ENCODE data around the gene KLHL17.

Gene KLHL17

DNA sequence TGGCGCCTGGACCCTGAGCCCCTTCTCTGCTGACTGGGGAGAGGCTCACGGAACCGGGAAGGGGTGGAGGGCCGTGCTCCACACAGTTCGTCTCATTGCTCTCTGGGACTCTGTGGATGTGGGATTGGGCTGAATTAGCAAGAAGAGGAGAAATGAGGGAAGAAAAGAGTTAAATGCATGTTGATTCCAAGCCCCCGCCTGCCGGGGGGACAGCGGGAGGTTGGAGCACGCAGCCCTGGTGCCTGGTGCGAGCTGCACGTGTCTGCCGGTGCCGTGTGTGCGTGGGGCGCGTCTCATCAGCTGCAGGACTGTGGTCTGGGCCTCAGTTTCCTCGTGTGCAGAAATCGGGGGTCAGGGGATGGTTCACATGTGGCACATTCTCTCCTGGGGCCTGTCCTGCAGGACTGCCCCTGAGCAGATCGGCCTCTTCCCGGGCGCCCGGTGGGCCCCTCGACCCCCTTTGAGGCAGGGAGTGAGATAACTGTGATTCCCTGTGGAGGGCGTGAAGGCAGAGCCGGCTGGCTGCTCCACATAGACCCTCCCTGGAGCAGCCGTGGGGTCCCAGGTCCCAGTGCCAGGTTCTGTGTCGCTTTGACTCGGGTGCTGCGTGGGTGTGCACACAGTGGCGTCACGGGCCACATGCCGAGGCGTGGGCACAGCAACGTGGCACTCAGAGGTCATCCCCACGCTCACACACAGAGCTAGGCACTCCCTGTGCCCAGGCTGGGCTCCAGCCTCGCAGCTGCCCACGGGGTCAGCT lies 25.2 kb upstream of the KLHL17 start:
- H3K4me1 ChIP-seq (ENCODE audit: control insufficient read depth, low read length): peaks cover 10% of the 10 kb centered on the region
- no peak overlapping the region for H3K4me2 ChIP-seq (ENCODE audit: low read length)
- H3K9me3 ChIP-seq (ENCODE audit: control insufficient read depth, insufficient read depth, low read length): no peaks in the 10 kb centered on the region
- H4K20me1 ChIP-seq (ENCODE audit: control insufficient read depth, insufficient read depth, low read depth, low read length): no peaks in the 10 kb centered on the region
- peaks cover 23% of the 10 kb centered on the region for H3K27me3 ChIP-seq (ENCODE audit: control insufficient read depth, low read length)
- 0 out of 2 replicates have a peak, but pooled peaks cover 3% of the 10 kb centered on the region for H3F3A ChIP-seq (ENCODE audit: control insufficient read depth, insufficient read depth)
- H3K36me3 ChIP-seq (ENCODE audit: control insufficient read depth, low read length): no peaks in the 10 kb centered on the region
- no peak for TF ChIP-seq CTCF (IDR thresholded peaks at IDR 0.05; ENCODE audit: low read depth, low read length, poor library complexity, severe bottlenecking)
- no peak for TF ChIP-seq EZH2phosphoT487 (IDR thresholded peaks at IDR 0.05; ENCODE audit: borderline replicate concordance, low read length)
- H3K9me2 ChIP-seq (replicated peaks; ENCODE audit: control insufficient read depth, low read length): no peaks in the 10 kb centered on the region
- no peak overlapping the region for H3K4me3 ChIP-seq (ENCODE audit: low read length)
- no peak overlapping the region for H3K27ac ChIP-seq (ENCODE audit: low read depth, low read length)
- no peaks in the 10 kb centered on the region for H3K79me2 ChIP-seq (ENCODE audit: control insufficient read depth, low read length)

GRCh38 chr1:935751-936231 lies 24.6 kb upstream of the KLHL17 start:
- no peaks in the 10 kb centered on the region for H3K36me3 ChIP-seq (ENCODE audit: control insufficient read depth, low read length)
- H4K20me1 ChIP-seq (ENCODE audit: control insufficient read depth, insufficient read depth, low read depth, low read length): peaks cover 3% of the 10 kb centered on the region; the same call in 1 of the 2 replicates
- H3K27ac ChIP-seq (ENCODE audit: low read depth, low read length): no peak overlapping the region
- no peaks in the 10 kb centered on the region for H3K9me2 ChIP-seq (replicated peaks; ENCODE audit: control insufficient read depth, low read length)
- no peak overlapping the region for H3K4me3 ChIP-seq (ENCODE audit: low read length)
- H3K4me1 ChIP-seq (ENCODE audit: control insufficient read depth, low read length): peaks cover 16% of the 10 kb centered on the region
- H3F3A ChIP-seq (ENCODE audit: control insufficient read depth, insufficient read depth): 0 out of 2 replicates have a peak, but pooled peaks cover 3% of the 10 kb centered on the region
- peaks cover 29% of the 10 kb centered on the region for H3K27me3 ChIP-seq (ENCODE audit: control insufficient read depth, low read length)
- no peak overlapping the region for H3K4me2 ChIP-seq (ENCODE audit: low read length)
- no peaks in the 10 kb centered on the region for H3K9me3 ChIP-seq (ENCODE audit: control insufficient read depth, insufficient read depth, low read length)
- TF ChIP-seq CTCF (IDR thresholded peaks at IDR 0.05; ENCODE audit: low read depth, low read length, poor library complexity, severe bottlenecking) (no peak), EZH2phosphoT487 (IDR thresholded peaks at IDR 0.05; ENCODE audit: borderline replicate concordance, low read length) (no peak)
- no peaks in the 10 kb centered on the region for H3K79me2 ChIP-seq (ENCODE audit: control insufficient read depth, low read length)

DNA sequence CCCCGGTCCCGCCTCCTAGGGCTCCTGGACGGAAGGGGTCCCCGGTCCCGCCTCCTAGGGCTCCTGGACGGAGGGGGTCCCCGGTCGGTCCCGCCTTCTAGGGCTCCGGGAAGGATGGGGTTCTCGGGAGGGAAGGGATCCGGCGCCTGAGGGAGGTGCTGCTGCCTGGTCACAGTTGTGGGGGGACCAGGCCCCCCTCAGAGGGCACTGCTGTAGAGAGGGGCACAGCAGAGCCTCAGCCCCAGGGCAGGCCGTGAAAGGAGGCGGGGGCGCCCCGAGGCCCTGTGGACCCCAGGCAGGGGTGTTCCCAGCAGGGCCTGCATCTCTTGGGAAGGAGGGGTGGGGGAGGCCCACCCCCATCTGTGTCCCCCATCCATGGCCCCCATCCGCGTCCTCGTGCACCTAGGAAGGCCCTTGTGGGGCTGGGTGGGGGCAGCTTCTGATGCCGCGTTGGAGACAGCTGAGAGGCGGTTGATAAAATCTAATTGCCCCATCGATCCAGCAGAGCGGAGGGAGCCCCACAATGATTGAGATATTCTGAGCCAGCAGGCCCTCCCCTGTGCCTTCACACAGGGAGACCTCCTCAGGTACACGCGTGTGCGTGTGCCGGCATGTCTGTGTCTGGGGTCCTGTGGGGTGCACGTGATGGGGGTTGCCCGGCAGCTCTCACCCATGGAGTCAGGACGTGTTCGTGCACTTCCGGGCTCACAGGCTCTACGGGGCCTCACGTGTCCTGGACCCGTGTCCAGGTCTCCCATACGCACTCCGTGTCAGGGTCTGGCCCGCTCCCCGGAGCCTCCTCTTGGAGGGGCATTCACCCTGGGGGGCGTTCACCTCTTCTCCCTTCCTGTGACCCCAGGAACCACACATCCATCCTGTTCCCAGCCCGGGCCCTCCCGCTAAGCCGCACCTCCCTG lies 23.8 kb upstream of the KLHL17 start:
- Histone ChIP-seq H3K27me3 (ENCODE audit: control insufficient read depth, low read length) (peaks cover 33% of the 10 kb centered on the region), H3K27ac (ENCODE audit: low read depth, low read length) (no peak overlapping the region), H3K9me3 (ENCODE audit: control insufficient read depth, insufficient read depth, low read length) (no peaks in the 10 kb centered on the region), H3K36me3 (ENCODE audit: control insufficient read depth, low read length) (no peaks in the 10 kb centered on the region), H3F3A (ENCODE audit: control insufficient read depth, insufficient read depth) (0 out of 2 replicates have a peak, but pooled peaks cover 3% of the 10 kb centered on the region), H3K4me3 (ENCODE audit: low read length) (no peak overlapping the region), H3K9me2 (replicated peaks; ENCODE audit: control insufficient read depth, low read length) (no peaks in the 10 kb centered on the region), H3K79me2 (ENCODE audit: control insufficient read depth, low read length) (no peaks in the 10 kb centered on the region), H3K4me2 (ENCODE audit: low read length) (no peak overlapping the region), H3K4me1 (ENCODE audit: control insufficient read depth, low read length) (peaks cover 19% of the 10 kb centered on the region), H4K20me1 (ENCODE audit: control insufficient read depth, insufficient read depth, low read depth, low read length) (peaks cover 6% of the 10 kb centered on the region; the same call in 1 of the 2 replicates)
- TF ChIP-seq CTCF (IDR thresholded peaks at IDR 0.05; ENCODE audit: low read depth, low read length, poor library complexity, severe bottlenecking): no peak
- no peak for TF ChIP-seq EZH2phosphoT487 (IDR thresholded peaks at IDR 0.05; ENCODE audit: borderline replicate concordance, low read length)
